ENCODE measurements around the gene APLF. TPM values are rescaled to one million over a fixed set of nuclear protein-coding genes. Genes with fewer than 3 reads are reported as not detected.

Gene APLF
- total RNA-seq, 1 experiment from 2014 or later = 2.4 TPM

DNA sequence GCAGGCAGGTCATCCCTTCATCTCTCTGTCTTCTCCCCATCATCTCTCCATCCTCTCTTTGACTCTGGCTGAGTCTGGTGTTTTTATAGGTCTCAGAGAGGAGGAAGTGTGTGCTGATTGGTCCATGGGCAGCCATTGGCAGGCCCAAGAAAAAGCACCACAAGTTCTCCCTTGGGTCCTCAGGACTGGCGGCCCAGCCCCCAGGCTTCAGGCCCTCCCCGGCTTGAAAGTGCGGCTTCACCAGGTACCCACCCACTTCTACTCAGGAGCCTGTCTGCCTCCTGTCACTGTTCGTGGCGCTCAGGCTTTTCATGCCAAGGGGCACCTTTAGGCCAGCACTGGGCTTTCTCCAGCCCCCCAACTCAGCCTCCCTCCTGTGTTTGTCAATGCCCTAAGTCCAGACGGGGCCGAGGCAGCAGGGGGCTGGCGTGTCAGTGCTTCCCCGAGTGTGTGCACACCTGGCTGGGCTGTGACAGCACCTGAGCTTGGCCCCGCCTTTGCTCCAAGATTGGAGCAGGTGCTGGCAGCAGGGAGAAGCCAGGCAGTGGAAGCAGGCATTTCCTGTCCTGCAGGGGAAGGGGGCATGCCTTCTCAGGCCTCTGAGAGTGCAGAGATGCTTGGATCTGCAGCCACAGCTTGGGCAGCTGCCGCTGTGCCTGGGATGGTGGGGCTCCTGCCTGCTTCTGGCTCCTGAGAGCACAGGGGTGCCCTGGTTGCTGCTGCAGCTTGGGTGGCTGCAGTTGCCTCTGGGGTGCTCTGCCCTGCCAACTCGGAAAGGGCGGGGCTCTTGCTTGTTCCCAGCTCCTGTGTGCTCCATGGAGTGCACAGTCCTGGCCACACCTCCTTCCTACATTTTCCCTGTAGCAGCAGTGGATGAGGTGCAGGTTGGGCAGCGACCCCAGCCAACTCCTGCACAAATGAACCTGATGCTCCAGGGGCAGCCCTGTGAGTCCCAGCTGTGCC is 34.4 kb upstream of the APLF start:
- Histone ChIP-seq H3K27me3 (ENCODE audit: low read length) (no peaks in the 10 kb centered on the region), H3K36me3 (ENCODE audit: low read depth, low read length) (no peaks in the 10 kb centered on the region), H3F3A (ENCODE audit: low read length, unreplicated experiment) (no peaks in the 10 kb centered on the region), H3K4me2 (ENCODE audit: low read length) (no peak overlapping the region), H4K20me1 (ENCODE audit: low read length) (no peaks in the 10 kb centered on the region), H3K4me3 (ENCODE audit: low read length) (no peak overlapping the region), H3K79me2 (ENCODE audit: low read length) (no peaks in the 10 kb centered on the region), H3K9ac (ENCODE audit: low read length) (no peak overlapping the region), H3K9me2 (replicated peaks; ENCODE audit: low read length) (no peaks in the 10 kb centered on the region), H3K4me1 (ENCODE audit: insufficient read depth, low read length) (no peaks in the 10 kb centered on the region), H3K9me3 (ENCODE audit: low read length) (no peaks in the 10 kb centered on the region), H2AFZ (ENCODE audit: low read length) (no peak overlapping the region), H3K27ac (ENCODE audit: low read length) (no peak overlapping the region)
- intact Hi-C loops (cut with micrococcal nuclease) = no loop called here
- ATAC-seq (no peak), DNase-seq (no peak)
- POLR2A ChIA-PET (ENCODE audit: unreplicated experiment) = no interaction called here
- CTCF ChIA-PET = no interaction called here
- no TSS peak for BruUV-seq (replicated peaks)
- TF ChIP-seq, protein P1, sequence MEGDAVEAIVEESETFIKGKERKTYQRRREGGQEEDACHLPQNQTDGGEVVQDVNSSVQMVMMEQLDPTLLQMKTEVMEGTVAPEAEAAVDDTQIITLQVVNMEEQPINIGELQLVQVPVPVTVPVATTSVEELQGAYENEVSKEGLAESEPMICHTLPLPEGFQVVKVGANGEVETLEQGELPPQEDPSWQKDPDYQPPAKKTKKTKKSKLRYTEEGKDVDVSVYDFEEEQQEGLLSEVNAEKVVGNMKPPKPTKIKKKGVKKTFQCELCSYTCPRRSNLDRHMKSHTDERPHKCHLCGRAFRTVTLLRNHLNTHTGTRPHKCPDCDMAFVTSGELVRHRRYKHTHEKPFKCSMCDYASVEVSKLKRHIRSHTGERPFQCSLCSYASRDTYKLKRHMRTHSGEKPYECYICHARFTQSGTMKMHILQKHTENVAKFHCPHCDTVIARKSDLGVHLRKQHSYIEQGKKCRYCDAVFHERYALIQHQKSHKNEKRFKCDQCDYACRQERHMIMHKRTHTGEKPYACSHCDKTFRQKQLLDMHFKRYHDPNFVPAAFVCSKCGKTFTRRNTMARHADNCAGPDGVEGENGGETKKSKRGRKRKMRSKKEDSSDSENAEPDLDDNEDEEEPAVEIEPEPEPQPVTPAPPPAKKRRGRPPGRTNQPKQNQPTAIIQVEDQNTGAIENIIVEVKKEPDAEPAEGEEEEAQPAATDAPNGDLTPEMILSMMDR (conservative IDR thresholded peaks at IDR 0.05; ENCODE audit: low read depth, low read length) = no peak
- no peak for TF ChIP-seq EZH2phosphoT487 (IDR thresholded peaks at IDR 0.05; ENCODE audit: borderline replicate concordance, low read length)
- no peak for TF ChIP-seq EZH2 (IDR thresholded peaks at IDR 0.05; ENCODE audit: low read length, unreplicated experiment)

DNA sequence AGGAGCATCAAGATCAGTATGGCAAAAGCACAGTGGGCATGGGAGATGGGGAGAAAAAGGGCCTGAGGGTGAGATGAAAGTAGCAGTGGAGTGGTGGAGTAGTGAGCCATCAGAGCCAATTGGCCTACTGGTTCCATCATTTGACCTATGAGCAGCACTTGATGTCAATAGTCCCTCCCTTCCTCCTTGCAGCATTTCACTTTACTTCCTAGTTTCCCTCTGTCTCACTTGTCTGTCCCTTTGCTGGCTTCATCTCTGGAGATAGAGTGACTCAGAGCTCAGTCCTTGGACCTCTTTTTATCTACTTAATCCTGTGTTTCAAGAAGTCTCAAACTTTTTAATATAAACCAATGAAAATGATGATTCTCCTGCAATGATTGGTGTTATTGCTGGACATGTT is 32.4 kb upstream of the APLF start:
- Histone ChIP-seq H3K4me2 (ENCODE audit: low read length) (no peak overlapping the region), H3K79me2 (ENCODE audit: low read length) (no peaks in the 10 kb centered on the region), H3F3A (ENCODE audit: low read length, unreplicated experiment) (no peaks in the 10 kb centered on the region), H3K4me3 (ENCODE audit: low read length) (no peak overlapping the region), H3K36me3 (ENCODE audit: low read depth, low read length) (no peaks in the 10 kb centered on the region), H3K27me3 (ENCODE audit: low read length) (no peaks in the 10 kb centered on the region), H3K9me3 (ENCODE audit: low read length) (no peaks in the 10 kb centered on the region), H3K4me1 (ENCODE audit: insufficient read depth, low read length) (no peaks in the 10 kb centered on the region), H3K9ac (ENCODE audit: low read length) (no peak overlapping the region), H4K20me1 (ENCODE audit: low read length) (no peaks in the 10 kb centered on the region), H3K9me2 (replicated peaks; ENCODE audit: low read length) (no peaks in the 10 kb centered on the region), H2AFZ (ENCODE audit: low read length) (no peak overlapping the region), H3K27ac (ENCODE audit: low read length) (no peak overlapping the region)
- ChIA-PET CTCF (no interaction called here), POLR2A (ENCODE audit: unreplicated experiment) (no interaction called here)
- DNase-seq (no peak), ATAC-seq (no peak)
- intact Hi-C loops (cut with micrococcal nuclease) = no loop called here
- no TSS peak for BruUV-seq (replicated peaks)
- TF ChIP-seq EZH2phosphoT487 (IDR thresholded peaks at IDR 0.05; ENCODE audit: borderline replicate concordance, low read length) (no peak), EZH2 (IDR thresholded peaks at IDR 0.05; ENCODE audit: low read length, unreplicated experiment) (no peak)
- TF ChIP-seq, protein P1 (conservative IDR thresholded peaks at IDR 0.05; ENCODE audit: low read depth, low read length) = no peak

DNA sequence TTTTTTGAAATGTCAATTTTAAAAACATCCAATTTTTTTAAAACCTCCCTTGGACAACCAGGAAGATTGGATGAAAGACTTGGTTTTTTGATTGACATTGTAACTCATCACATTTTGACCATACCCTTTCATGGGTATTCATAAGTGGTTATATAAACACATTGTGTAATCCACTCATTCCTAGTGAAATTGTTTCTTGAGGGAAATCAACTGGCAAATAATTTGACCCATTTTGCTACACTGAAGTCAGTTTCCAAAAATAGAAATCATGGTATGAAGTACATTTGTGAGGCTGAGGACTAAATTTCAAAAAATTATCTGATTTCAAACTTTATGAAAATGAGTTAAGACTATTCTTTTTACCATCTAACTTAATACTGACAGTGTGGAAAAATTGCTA is 31.8 kb upstream of the APLF start:
- no peaks in the 10 kb centered on the region for H3K36me3 ChIP-seq (ENCODE audit: low read depth, low read length)
- H3K4me2 ChIP-seq (ENCODE audit: low read length) = no peak overlapping the region
- intact Hi-C loops (cut with micrococcal nuclease) = no loop called here
- H4K20me1 ChIP-seq (ENCODE audit: low read length) = no peaks in the 10 kb centered on the region
- no peak overlapping the region for H2AFZ ChIP-seq (ENCODE audit: low read length)
- H3K9me2 ChIP-seq (replicated peaks; ENCODE audit: low read length) = no peaks in the 10 kb centered on the region
- DNase-seq (no peak), ATAC-seq (no peak)
- TF ChIP-seq EZH2 (IDR thresholded peaks at IDR 0.05; ENCODE audit: low read length, unreplicated experiment) = no peak
- TF ChIP-seq, protein P1 (conservative IDR thresholded peaks at IDR 0.05; ENCODE audit: low read depth, low read length) = no peak
- TF ChIP-seq EZH2phosphoT487 (IDR thresholded peaks at IDR 0.05; ENCODE audit: borderline replicate concordance, low read length) = no peak
- H3K9ac ChIP-seq (ENCODE audit: low read length) = no peak overlapping the region
- BruUV-seq (replicated peaks) = no TSS peak
- ChIA-PET POLR2A (ENCODE audit: unreplicated experiment) (no interaction called here), CTCF (no interaction called here)
- no peaks in the 10 kb centered on the region for H3K4me1 ChIP-seq (ENCODE audit: insufficient read depth, low read length)
- no peaks in the 10 kb centered on the region for H3K27me3 ChIP-seq (ENCODE audit: low read length)
- no peaks in the 10 kb centered on the region for H3K79me2 ChIP-seq (ENCODE audit: low read length)
- H3K9me3 ChIP-seq (ENCODE audit: low read length) = no peaks in the 10 kb centered on the region
- H3K4me3 ChIP-seq (ENCODE audit: low read length) = no peak overlapping the region
- H3F3A ChIP-seq (ENCODE audit: low read length, unreplicated experiment) = no peaks in the 10 kb centered on the region
- no peak overlapping the region for H3K27ac ChIP-seq (ENCODE audit: low read length)
